ENCODE measurements around the gene GTF3A.

GTF3A gene

GRCh38 chr13:27381601-27382000 lies 42.8 kb upstream of the GTF3A start:
- TF ChIP-seq CTCF (IDR thresholded peaks at IDR 0.05; ENCODE audit: borderline replicate concordance, control extremely low read depth, extremely low read depth, insufficient read depth, missing control alignments): no peak
- DNase-seq (ENCODE audit: low spot score): no peak
- in situ Hi-C loops (cut with MboI; ENCODE audit: low sequenced_read_pairs, unreplicated experiment): no loop called here

GRCh38 chr13:27383104-27383921 lies 41.1 kb upstream of the GTF3A start:
- no peak for TF ChIP-seq CTCF (IDR thresholded peaks at IDR 0.05; ENCODE audit: borderline replicate concordance, control extremely low read depth, extremely low read depth, insufficient read depth, missing control alignments)
- in situ Hi-C loops (cut with MboI; ENCODE audit: low sequenced_read_pairs, unreplicated experiment): no loop called here
- no peak for DNase-seq (ENCODE audit: low spot score)

GRCh38 chr13:27384285-27384684 lies 40.1 kb upstream of the GTF3A start:
- in situ Hi-C loops (cut with MboI; ENCODE audit: low sequenced_read_pairs, unreplicated experiment): no loop called here
- no peak for DNase-seq (ENCODE audit: low spot score)
- TF ChIP-seq CTCF (IDR thresholded peaks at IDR 0.05; ENCODE audit: borderline replicate concordance, control extremely low read depth, extremely low read depth, insufficient read depth, missing control alignments): no peak

- no peak for DNase-seq (ENCODE audit: low spot score)
- no peak for TF ChIP-seq CTCF (IDR thresholded peaks at IDR 0.05; ENCODE audit: borderline replicate concordance, control extremely low read depth, extremely low read depth, insufficient read depth, missing control alignments)
- in situ Hi-C loops (cut with MboI; ENCODE audit: low sequenced_read_pairs, unreplicated experiment): no loop called here
Observed at GRCh38 chr13:27388241-27388640, 36.2 kb upstream of the GTF3A start.

- no peak for DNase-seq (ENCODE audit: low spot score)
- in situ Hi-C loops (cut with MboI; ENCODE audit: low sequenced_read_pairs, unreplicated experiment): no loop called here
- TF ChIP-seq CTCF (IDR thresholded peaks at IDR 0.05; ENCODE audit: borderline replicate concordance, control extremely low read depth, extremely low read depth, insufficient read depth, missing control alignments): no peak
Observed at GRCh38 chr13:27389891-27390290, 34.5 kb upstream of the GTF3A start.

- no peak for TF ChIP-seq CTCF (IDR thresholded peaks at IDR 0.05; ENCODE audit: borderline replicate concordance, control extremely low read depth, extremely low read depth, insufficient read depth, missing control alignments)
- no peak for DNase-seq (ENCODE audit: low spot score)
- in situ Hi-C loops (cut with MboI; ENCODE audit: low sequenced_read_pairs, unreplicated experiment): no loop called here
Observed at GRCh38 chr13:27391471-27391870, 32.9 kb upstream of the GTF3A start.

Data from GM13976 (cell line).